H1 (cell line): ENCODE measurements around the gene YIPF7. TPM values are rescaled to one million over a fixed set of nuclear protein-coding genes. Genes with fewer than 3 reads are reported as not detected.

Experiments used
- CTCF ChIA-PET: fragments of 300-600 bp; sonication (Branson Sonifier 250); formaldehyde crosslinking; loops from one replicate; lab custom pipeline; 2021; ENCODE audit not compliant: partially characterized antibody; lab: Charles Lee
- POLR2A ChIA-PET: fragments of 300-600 bp; sonication (Branson Sonifier 250); formaldehyde crosslinking; loops from one replicate; lab custom pipeline; 2021; ENCODE audit warnings: inconsistent platforms; ENCODE audit not compliant: partially characterized antibody; lab: Charles Lee
- DNase-seq, 2 experiments: peaks; one replicate each; pipeline versions ENCODE4 v3.0.0 to v3.0.0-alpha.2; 2010 to 2022; ENCODE audit warnings: low spot score in 2 of 2, low read depth in 1 of 2, mixed read lengths in 1 of 2
- FAIRE-seq: peaks from 2 replicates; lab custom pipeline; 2011; peaks lifted over from hg19 to GRCh38; lab: Jason Lieb, UNC
- H2AFZ ChIP-seq: 2 replicates; pipeline ENCODE4 v1.8.1; 2012; ENCODE audit warnings: low read length, inconsistent platforms
- H2AK5ac ChIP-seq: 2 replicates; pipeline ENCODE4 v1.6.1; 2013; ENCODE audit warnings: low read depth, low read length
- H2BK120ac ChIP-seq: replicated peaks from 2 replicates; pipeline ENCODE3; 2013; ENCODE audit warnings: low read depth, low read length, inconsistent platforms
- H2BK12ac ChIP-seq: 2 replicates; pipeline ENCODE4 v1.6.1; 2013; ENCODE audit warnings: low read depth, low read length
- H2BK15ac ChIP-seq: 2 replicates; pipeline ENCODE4 v1.6.1; 2013; ENCODE audit warnings: low read length
- H2BK20ac ChIP-seq: 2 replicates; pipeline ENCODE4 v1.6.1; 2013; ENCODE audit warnings: low read length
- H2BK5ac ChIP-seq: 2 replicates; pipeline ENCODE4 v1.6.1; 2013; ENCODE audit warnings: low read depth, low read length
- H3K14ac ChIP-seq: 2 replicates; pipeline ENCODE4 v1.6.1; 2013; ENCODE audit warnings: inconsistent platforms; ENCODE audit not compliant: insufficient read length
- H3K18ac ChIP-seq: 2 replicates; pipeline ENCODE4 v1.6.1; 2013; ENCODE audit warnings: low read length; ENCODE audit errors: extremely low read depth
- H3K23ac ChIP-seq: 2 replicates; pipeline ENCODE4 v1.6.1; 2013; ENCODE audit warnings: inconsistent platforms; ENCODE audit not compliant: insufficient read length
- H3K23me2 ChIP-seq: 2 replicates; pipeline ENCODE4 v1.6.1; 2013; ENCODE audit warnings: low read depth, low read length
- H3K27ac ChIP-seq: 2 replicates; pipeline ENCODE4 v1.6.1; 2011; ENCODE audit warnings: low read depth, low read length, inconsistent platforms
- H3K27me3 ChIP-seq, 4 experiments: replicated peaks in 1 of 4; 1 replicate in 1 of 4; 2 replicates in 3 of 4; pipeline versions ENCODE4 v1.6.1 to v1.8.1; 2011 to 2013; ENCODE audit warnings: low read length in 3 of 4, mild to moderate bottlenecking in 3 of 4, inconsistent platforms in 2 of 4, mixed read lengths in 2 of 4, moderate library complexity in 1 of 4; ENCODE audit not compliant: control insufficient read depth in 3 of 4, insufficient read depth in 3 of 4; ENCODE audit errors: extremely low read depth in 1 of 4
- H3K36me3 ChIP-seq, 4 experiments: 2 replicates each; pipeline versions ENCODE4 v1.6.1 to v1.8.1; 2011 to 2013; ENCODE audit warnings: mild to moderate bottlenecking in 4 of 4, low read length in 3 of 4, moderate library complexity in 2 of 4, control low read depth in 1 of 4, inconsistent platforms in 1 of 4; ENCODE audit not compliant: insufficient read depth in 4 of 4, control insufficient read depth in 2 of 4
- H3K4ac ChIP-seq: replicated peaks from 2 replicates; pipeline ENCODE3; 2013; ENCODE audit warnings: low read length, low read depth, mixed read lengths, inconsistent platforms; ENCODE audit not compliant: insufficient read length
- H3K4me1 ChIP-seq, 4 experiments: replicated peaks in 1 of 4; 1 replicate in 1 of 4; 2 replicates in 3 of 4; pipeline versions ENCODE4 v1.6.1 to v1.8.1; 2011 to 2013; ENCODE audit warnings: low read length in 3 of 4, inconsistent platforms in 2 of 4, mixed read lengths in 1 of 4; ENCODE audit not compliant: insufficient read depth in 4 of 4, control insufficient read depth in 3 of 4
- H3K4me2 ChIP-seq, 2 experiments: 2 replicates each; pipeline versions ENCODE4 v1.6.1 to v1.8.1; 2011 to 2013; ENCODE audit warnings: low read depth in 2 of 2, low read length in 2 of 2, control low read depth in 1 of 2, inconsistent platforms in 1 of 2, mild to moderate bottlenecking in 1 of 2; ENCODE audit not compliant: insufficient read depth in 1 of 2
- H3K4me3 ChIP-seq, 4 experiments: fragments of 200-600, 300-600 bp in 1 of 4; sonication (generic), shearing (Covaris generic), sonication (Bioruptor Twin) in 1 of 4; 2 replicates each; pipeline versions ENCODE4 v1.5.1 to v1.8.1; 2011 to 2016; ENCODE audit warnings: low read length in 4 of 4, low read depth in 3 of 4, control low read depth in 2 of 4, inconsistent platforms in 2 of 4, mild to moderate bottlenecking in 2 of 4, mixed read lengths in 1 of 4, moderate library complexity in 1 of 4; ENCODE audit not compliant: insufficient read depth in 2 of 4; ENCODE audit errors: extremely low read depth in 1 of 4
- H3K56ac ChIP-seq: replicated peaks from 2 replicates; pipeline ENCODE3; 2013; ENCODE audit warnings: low read depth, mild to moderate bottlenecking, mixed read lengths, low read length, inconsistent platforms; ENCODE audit not compliant: insufficient read length
- H3K79me1 ChIP-seq: 2 replicates; pipeline ENCODE4 v1.6.1; 2013; ENCODE audit warnings: low read depth, low read length, control low read depth
- H3K79me2 ChIP-seq, 2 experiments: 2 replicates each; pipeline versions ENCODE4 v1.6.1 to v1.8.1; 2012 to 2013; ENCODE audit warnings: low read length in 2 of 2, mild to moderate bottlenecking in 2 of 2, inconsistent platforms in 1 of 2; ENCODE audit not compliant: insufficient read depth in 2 of 2, control insufficient read depth in 1 of 2
- H3K9ac ChIP-seq, 4 experiments: replicated peaks in 1 of 4; 1 replicate in 1 of 4; 2 replicates in 3 of 4; pipeline versions ENCODE4 v1.6.1 to v1.8.1; 2011 to 2013; ENCODE audit warnings: low read depth in 3 of 4, low read length in 3 of 4, control low read depth in 2 of 4, mild to moderate bottlenecking in 2 of 4, moderate library complexity in 2 of 4, inconsistent platforms in 1 of 4; ENCODE audit errors: extremely low read depth in 1 of 4
- H3K9me3 ChIP-seq, 2 experiments: 2 replicates each; pipeline versions ENCODE4 v1.6.1 to v1.8.1; 2012 to 2013; ENCODE audit warnings: mild to moderate bottlenecking in 2 of 2, moderate library complexity in 2 of 2, control low read depth in 1 of 2, inconsistent platforms in 1 of 2, low read depth in 1 of 2, low read length in 1 of 2, mixed read lengths in 1 of 2; ENCODE audit not compliant: insufficient read depth in 2 of 2
- H4K20me1 ChIP-seq, 2 experiments: replicated peaks in 1 of 2; 2 replicates each; pipeline versions ENCODE3 to v1.8.1; 2011 to 2013; ENCODE audit warnings: inconsistent platforms in 2 of 2, low read length in 2 of 2, mild to moderate bottlenecking in 1 of 2; ENCODE audit not compliant: insufficient read depth in 2 of 2, control insufficient read depth in 1 of 2
- H4K5ac ChIP-seq: 2 replicates; pipeline ENCODE4 v1.6.1; 2013; ENCODE audit warnings: low read length, low read depth, mixed read lengths, inconsistent platforms; ENCODE audit not compliant: insufficient read length
- H4K8ac ChIP-seq: 2 replicates; pipeline ENCODE4 v1.8.0; 2013; ENCODE audit warnings: mild to moderate bottlenecking, moderate library complexity, low read length, inconsistent platforms; ENCODE audit not compliant: insufficient read depth; ENCODE audit errors: extremely low read depth
- H4K91ac ChIP-seq: replicated peaks from 2 replicates; pipeline ENCODE3; 2013; ENCODE audit warnings: low read length, mixed read lengths, inconsistent platforms; ENCODE audit not compliant: insufficient read length
- GABPA ChIP-seq: IDR thresholded peaks from 2 replicates; pipeline ENCODE4 v1.6.1; 2011; ENCODE audit warnings: mild to moderate bottlenecking, low read length, moderate library complexity, borderline replicate concordance; ENCODE audit not compliant: insufficient read depth
- POLR2A ChIP-seq, 2 experiments: IDR thresholded peaks; 1 replicate in 1 of 2; 2 replicates in 1 of 2; pipeline ENCODE4 v1.6.1; 2011; ENCODE audit warnings: low read depth in 2 of 2, low read length in 2 of 2, mild to moderate bottlenecking in 2 of 2; ENCODE audit errors: control extremely low read depth in 1 of 2
- SIRT6 ChIP-seq: IDR thresholded peaks from one replicate; pipeline ENCODE4 v1.7.1; 2012; ENCODE audit warnings: low read length, inconsistent platforms
- SRF ChIP-seq: IDR thresholded peaks from 2 replicates; pipeline ENCODE4 v1.6.1; 2011; ENCODE audit warnings: mild to moderate bottlenecking, low read depth, low read length, moderate library complexity
- TAF1 ChIP-seq: IDR thresholded peaks from 2 replicates; pipeline ENCODE4 v1.6.1; 2011; ENCODE audit warnings: mild to moderate bottlenecking, low read depth, low read length
- WGBS, 2 experiments: shearing (Covaris generic) in 1 of 2; methylation state at CpG; one replicate each; pipeline versions ENCODE4 v1.1.6 to v1.1.7; 2013 to 2015; ENCODE audit warnings: low lambda C conversion rate in 2 of 2, mixed read lengths in 2 of 2, inconsistent platforms in 1 of 2, low coverage in 1 of 2, missing lambda C conversion rate in 1 of 2; ENCODE audit not compliant: insufficient replicate concordance in 2 of 2, insufficient coverage in 1 of 2, insufficient read length in 1 of 2; ENCODE audit errors: extremely low coverage in 1 of 2, missing lambda C conversion rate in 1 of 2; 5-methylcytosine and 5-hydroxymethylcytosine counted together
- long read RNA-seq, 2 experiments: library from RNA in 1 of 2; library from capped mRNA in 1 of 2; stranded (forward); transcript quantifications; one replicate each; pipeline ENCODE4 v2.0.0, GENCODE V29; 2021; ENCODE audit warnings: inconsistent platforms in 1 of 2
- polyA minus RNA-seq, 3 experiments: library from RNA; depleted of rRNA, polyadenylated mRNA; stranded (reverse); fragments of >200 nt; gene quantifications; 1 replicate in 2 of 3; 2 replicates in 1 of 3; pipeline ENCODE4 v1.2.3, GENCODE V29; 2011
- polyA plus RNA-seq, 7 experiments: library from polyadenylated mRNA; depleted of rRNA in 3 of 7; stranded (reverse) in 5 of 7; unstranded in 2 of 7; fragments of >200 nt in 5 of 7; fragments of 200-250 nt in 2 of 7; gene quantifications; 1 replicate in 5 of 7; 2 replicates in 1 of 7; 4 replicates in 1 of 7; pipeline versions ENCODE4 v1.2.1 to v1.2.3, GENCODE V29; 2011 to 2013; ENCODE audit warnings: missing spikeins in 2 of 7, mixed read lengths in 2 of 7
- total RNA-seq: library from RNA; stranded (reverse); fragmentation: NEBNext Ultra II Directional; extraction: Animal tissue kit (Norgen Biotek cat#: 25700); gene quantifications from 2 replicates; pipeline ENCODE4 v1.2.1, GENCODE V29; 2021
- TF ChIP-seq, protein P1 (sequence below): IDR thresholded peaks from 2 replicates; pipeline ENCODE4 v1.6.1; 2012; ENCODE audit warnings: low read length, inconsistent platforms

Gene YIPF7
- total RNA-seq (not detected in 2 replicates), polyA plus RNA-seq (2011; rRNA removed) (not detected in 2 replicates), polyA minus RNA-seq (2011; rRNA and poly(A)+ RNA removed) (not detected in 2 replicates)
- not detected for polyA plus RNA-seq (2011; cell fraction: cytosol; rRNA removed)
- not detected for polyA plus RNA-seq (2011; cell fraction: nucleus; rRNA removed)
- polyA plus RNA-seq (2012, experiment 1 of 2): not detected in 4 replicates
- polyA plus RNA-seq (2012, experiment 2 of 2): not detected
- polyA plus RNA-seq (2013, experiment 1 of 2): not detected
- not detected for polyA plus RNA-seq (2013, experiment 2 of 2)
- polyA minus RNA-seq (2011; cell fraction: cytosol; rRNA and poly(A)+ RNA removed): not detected
- polyA minus RNA-seq (2011; cell fraction: nucleus; rRNA and poly(A)+ RNA removed): not detected
- long read RNA-seq, experiment 1: 0 reads
- long read RNA-seq, experiment 2: 0 reads

DNA sequence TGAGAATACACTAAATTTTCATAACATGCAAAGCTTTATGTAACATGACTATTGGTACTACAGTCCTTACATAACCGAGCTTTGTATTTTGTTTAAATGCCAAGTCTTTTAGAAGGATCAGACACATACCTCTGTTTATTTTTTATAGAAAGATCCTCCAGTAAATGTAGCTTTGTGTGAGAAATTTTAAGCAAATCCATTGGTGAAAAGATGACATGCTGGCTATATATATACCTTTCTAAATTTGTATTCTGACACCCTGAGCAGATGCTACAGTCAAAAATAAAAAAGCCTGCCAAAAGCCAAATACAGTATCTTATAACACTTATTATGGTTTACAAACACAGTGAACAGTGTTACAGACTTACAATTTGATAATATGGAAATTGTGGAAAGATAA, at the start of gene YIPF7:
TSS of gene YIPF7 (minus strand) at position 201 of the 400 bp plus-strand sequence. CDS start 1,525 bp downstream, outside the sequence.
- H2BK12ac ChIP-seq: no peak within 1 kb of the TSS
- no peak within 1 kb of the TSS for H3K14ac ChIP-seq
- no peak within 1 kb of the TSS for H3K9ac ChIP-seq
- TF ChIP-seq SRF (no peak), TAF1 (no peak), POLR2A (IDR thresholded peaks at IDR 0.05; ENCODE audit: control extremely low read depth in 1 of 2, low read depth in 2 of 2, low read length in 2 of 2) (no peak), GABPA (no peak), SIRT6 (no peak)
- TF ChIP-seq, protein P1, sequence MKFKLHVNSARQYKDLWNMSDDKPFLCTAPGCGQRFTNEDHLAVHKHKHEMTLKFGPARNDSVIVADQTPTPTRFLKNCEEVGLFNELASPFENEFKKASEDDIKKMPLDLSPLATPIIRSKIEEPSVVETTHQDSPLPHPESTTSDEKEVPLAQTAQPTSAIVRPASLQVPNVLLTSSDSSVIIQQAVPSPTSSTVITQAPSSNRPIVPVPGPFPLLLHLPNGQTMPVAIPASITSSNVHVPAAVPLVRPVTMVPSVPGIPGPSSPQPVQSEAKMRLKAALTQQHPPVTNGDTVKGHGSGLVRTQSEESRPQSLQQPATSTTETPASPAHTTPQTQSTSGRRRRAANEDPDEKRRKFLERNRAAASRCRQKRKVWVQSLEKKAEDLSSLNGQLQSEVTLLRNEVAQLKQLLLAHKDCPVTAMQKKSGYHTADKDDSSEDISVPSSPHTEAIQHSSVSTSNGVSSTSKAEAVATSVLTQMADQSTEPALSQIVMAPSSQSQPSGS: no peak
- no peaks in the 10 kb centered on the region for H3K27me3 ChIP-seq
- no peaks in the 10 kb centered on the region for H3K23me2 ChIP-seq
- H3K36me3 ChIP-seq: no peaks in the 10 kb centered on the region
- no peak within 1 kb of the TSS for H3K4me2 ChIP-seq
- no peak within 1 kb of the TSS for H3K18ac ChIP-seq
- H3K9me3 ChIP-seq: no peaks in the 10 kb centered on the region
- H3K79me1 ChIP-seq: no peaks in the 10 kb centered on the region
- no peak within 1 kb of the TSS for H3K56ac ChIP-seq
- H3K4ac ChIP-seq: no peak within 1 kb of the TSS
- no peaks in the 10 kb centered on the region for H3K79me2 ChIP-seq
- no peak within 1 kb of the TSS for H3K27ac ChIP-seq
- ChIA-PET POLR2A (interaction anchor here (0.9 kb wide), 1 partner anchor 27 kb away, joined by 3 read pairs; the partner anchor contains the start of gene GUF1), CTCF (interaction anchor here (0.7 to 1.3 kb wide), 2 partner anchors 27 to 1888 kb away, joined by 3 read pairs; partner anchors contain the start of gene GUF1)
- H4K8ac ChIP-seq: no peak within 1 kb of the TSS
- H2BK20ac ChIP-seq: no peak within 1 kb of the TSS
- no peak within 1 kb of the TSS for H2AFZ ChIP-seq
- 94% methylated on average over 1 of the region's 1 CpG; no CpG with 5 or more reads in 1 of the 2 experiments for WGBS, 2 experiments
- no peak within 1 kb of the TSS for H3K23ac ChIP-seq
- FAIRE-seq: no peak
- no peak for DNase-seq
- H2AK5ac ChIP-seq: no peak within 1 kb of the TSS
- no peaks in the 10 kb centered on the region for H4K20me1 ChIP-seq
- H4K91ac ChIP-seq: no peak within 1 kb of the TSS
- no peak within 1 kb of the TSS for H3K4me3 ChIP-seq
- no peak within 1 kb of the TSS for H2BK120ac ChIP-seq
- no peak within 1 kb of the TSS for H2BK15ac ChIP-seq
- no peak within 1 kb of the TSS for H4K5ac ChIP-seq
- H2BK5ac ChIP-seq: no peak within 1 kb of the TSS
- H3K4me1 ChIP-seq: no peaks in the 10 kb centered on the region
